Fibroblast of skin of back (primary cell): Measurements from ENCODE around the gene VRK3.

ENCODE experiments used
- DNase-seq: peaks from one replicate; pipeline ENCODE4 v3.0.0-alpha.2; 2013

VRK3 gene

GRCh38 chr19:49929611-49930482 lies 95.3 kb downstream of the VRK3 start:
- peak; percentile 93 for DNase-seq

- peak; percentile 85 for DNase-seq
Measured at GRCh38 chr19:49929121-49929610, 96.0 kb downstream of the VRK3 start, which contains the start of the genes ATF5 and NUP62. Gene ATF5, plus strand, starts transcription at chr19:49929205. Its CDS starts 1,646 bp downstream, at chr19:49930851. Gene NUP62, minus strand, starts transcription at chr19:49929504. Its CDS starts 19,697 bp downstream, at chr19:49909807.

GRCh38 chr19:49927526-49928264 lies 97.5 kb downstream of the VRK3 start:
- DNase-seq: no peak

- DNase-seq: no peak
Measured at GRCh38 chr19:49926515-49926914, 98.7 kb downstream of the VRK3 start.
